IPS DF 6.9 (cell line): ENCODE data around the gene MEX3D.
A peak's percentile ranks its signal among the peaks of the same experiment; 100 is the strongest.

ENCODE experiments used
- DNase-seq: peaks from one replicate; pipeline ENCODE4 v3.0.0-alpha.2; 2013; ENCODE audit warnings: low read depth, low spot score
- H3K27ac ChIP-seq: one replicate; pipeline ENCODE4 v1.5.1; 2013; ENCODE audit warnings: low read length, control low read depth
- H3K27me3 ChIP-seq: 2 replicates; pipeline ENCODE4 v1.6.1; 2013; ENCODE audit warnings: mild to moderate bottlenecking, low read length; ENCODE audit not compliant: control insufficient read depth, insufficient read depth
- H3K36me3 ChIP-seq: 2 replicates; pipeline ENCODE4 v1.6.1; 2013; ENCODE audit warnings: low read length; ENCODE audit not compliant: control insufficient read depth, insufficient read depth
- H3K4me1 ChIP-seq: 2 replicates; pipeline ENCODE4 v1.6.1; 2013; ENCODE audit warnings: low read length; ENCODE audit not compliant: control insufficient read depth, insufficient read depth
- H3K4me3 ChIP-seq: 2 replicates; pipeline ENCODE4 v1.5.1; 2013; ENCODE audit warnings: mild to moderate bottlenecking, low read length
- H3K9me3 ChIP-seq: 2 replicates; pipeline ENCODE4 v1.6.1; 2013; ENCODE audit warnings: low read length, inconsistent platforms; ENCODE audit not compliant: control insufficient read depth, insufficient read depth
- WGBS: extraction: QIAGEN DNeasy Blood & Tissue Kit; methylation state at CpG from one replicate; pipeline ENCODE4 v1.1.7; 2013; ENCODE audit warnings: mixed read lengths, missing lambda C conversion rate; ENCODE audit not compliant: insufficient read length, insufficient coverage; 5-methylcytosine and 5-hydroxymethylcytosine counted together

MEX3D gene

DNA sequence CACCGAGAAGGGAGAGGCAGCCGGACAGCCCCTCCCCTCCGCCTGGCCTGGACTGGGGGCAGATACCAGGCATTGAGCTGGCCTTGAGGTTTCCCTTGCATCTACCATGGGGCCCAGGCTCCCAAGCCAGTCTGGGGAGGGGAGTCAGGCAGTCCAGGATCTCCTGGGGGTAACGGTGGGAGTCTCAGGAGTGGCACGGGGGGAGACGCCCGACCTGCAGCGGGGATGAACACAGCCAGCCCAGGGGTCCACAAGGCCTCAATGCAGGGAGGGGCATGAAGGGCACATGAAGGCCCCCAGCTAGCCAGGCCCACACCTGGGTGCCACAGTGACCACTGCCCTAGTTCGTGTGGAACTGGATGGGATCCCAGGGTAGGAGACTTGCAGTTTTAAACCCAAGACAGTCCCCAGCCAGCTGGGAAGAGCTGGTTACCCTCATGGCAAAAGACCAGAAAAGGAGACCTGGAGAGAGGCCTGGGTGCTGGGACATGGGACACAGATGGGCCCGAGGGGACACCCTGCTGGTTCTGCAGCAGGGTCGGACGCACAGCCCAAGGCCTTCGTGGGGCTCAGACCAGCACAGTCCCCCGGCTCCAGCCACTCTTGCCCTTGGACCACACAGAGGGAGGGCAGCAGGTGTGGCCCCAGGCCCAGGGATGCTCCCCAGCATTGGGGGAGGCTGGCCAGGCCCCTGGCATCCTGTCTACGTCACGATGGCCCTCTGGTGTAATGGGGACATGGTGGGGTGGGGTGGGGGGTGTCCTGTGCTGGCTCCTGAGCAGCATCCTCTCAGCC lies 41.8 kb upstream of the MEX3D start:
- no CpG with 5 or more reads among the region's 16 CpGs for WGBS
- H3K4me1 ChIP-seq, result no peaks in the 10 kb centered on the region
- no peak for DNase-seq
- H3K9me3 ChIP-seq, result no peaks in the 10 kb centered on the region
- H3K4me3 ChIP-seq, result no peak overlapping the region
- H3K27me3 ChIP-seq, result no peaks in the 10 kb centered on the region
- peaks cover 43% of the 10 kb centered on the region for H3K36me3 ChIP-seq
- H3K27ac ChIP-seq, result no peak overlapping the region

DNA sequence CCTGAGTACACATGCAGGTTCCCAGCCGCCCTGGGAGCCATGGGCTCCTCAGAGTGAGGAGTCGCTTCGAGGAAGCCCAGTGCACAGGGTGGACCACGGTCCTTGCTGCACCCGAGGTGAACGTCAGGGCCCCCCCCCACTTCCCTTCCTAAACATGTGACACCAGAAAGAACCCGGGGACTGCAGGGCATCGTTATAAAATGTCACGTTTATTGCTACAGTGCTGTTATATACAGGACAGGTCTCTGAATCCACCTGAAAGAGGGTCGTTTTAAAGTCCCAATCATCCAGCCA lies 40.9 kb upstream of the MEX3D start:
- no peak for DNase-seq
- Histone ChIP-seq H3K27ac (no peak overlapping the region), H3K27me3 (no peaks in the 10 kb centered on the region), H3K36me3 (peaks cover 37% of the 10 kb centered on the region), H3K4me3 (no peak overlapping the region), H3K9me3 (no peaks in the 10 kb centered on the region), H3K4me1 (no peaks in the 10 kb centered on the region)
- no CpG with 5 or more reads among the region's 10 CpGs for WGBS

DNA sequence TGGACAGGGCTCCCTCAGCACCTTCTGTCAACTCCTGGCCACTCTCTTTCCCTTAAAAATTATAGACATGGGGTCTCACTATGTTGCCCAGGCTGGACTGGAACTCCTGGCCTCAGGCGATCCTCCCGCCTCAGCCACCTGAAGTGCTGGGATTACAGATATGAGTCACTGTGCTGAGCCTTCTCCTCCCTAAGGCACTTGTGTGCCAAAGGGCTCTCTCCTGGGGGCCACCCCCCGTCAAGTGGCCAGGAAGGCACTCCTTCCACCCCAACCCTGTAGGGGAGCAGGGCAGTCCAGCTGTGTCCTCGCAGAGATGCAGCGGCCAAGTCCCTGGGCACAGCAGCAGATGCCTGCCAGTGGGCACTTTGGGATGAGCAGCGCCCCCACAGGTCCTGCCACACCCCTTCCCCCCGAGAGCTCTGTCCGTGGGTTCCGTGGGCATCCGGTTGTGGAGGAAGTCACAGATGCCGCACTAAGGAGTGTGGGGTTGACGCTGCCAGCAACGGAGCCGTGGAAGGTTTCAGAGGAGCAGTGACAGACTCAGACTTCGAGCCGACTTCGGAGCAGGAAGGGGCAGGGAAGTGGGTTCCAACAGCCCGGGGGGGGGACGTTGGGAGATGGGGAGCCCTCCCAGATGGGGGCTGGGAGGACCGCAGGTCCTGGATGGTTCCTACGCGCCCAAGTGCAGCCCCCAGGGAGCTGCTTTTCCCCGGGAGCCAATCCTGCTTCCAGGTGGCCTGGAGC lies 40.4 kb upstream of the MEX3D start:
- WGBS, result no CpG with 5 or more reads among the region's 23 CpGs
- H3K27ac ChIP-seq, result no peak overlapping the region
- H3K4me1 ChIP-seq, result no peaks in the 10 kb centered on the region
- peaks cover 33% of the 10 kb centered on the region for H3K36me3 ChIP-seq
- H3K4me3 ChIP-seq, result no peak overlapping the region
- no peaks in the 10 kb centered on the region for H3K9me3 ChIP-seq
- DNase-seq, result no peak
- no peaks in the 10 kb centered on the region for H3K27me3 ChIP-seq

DNA sequence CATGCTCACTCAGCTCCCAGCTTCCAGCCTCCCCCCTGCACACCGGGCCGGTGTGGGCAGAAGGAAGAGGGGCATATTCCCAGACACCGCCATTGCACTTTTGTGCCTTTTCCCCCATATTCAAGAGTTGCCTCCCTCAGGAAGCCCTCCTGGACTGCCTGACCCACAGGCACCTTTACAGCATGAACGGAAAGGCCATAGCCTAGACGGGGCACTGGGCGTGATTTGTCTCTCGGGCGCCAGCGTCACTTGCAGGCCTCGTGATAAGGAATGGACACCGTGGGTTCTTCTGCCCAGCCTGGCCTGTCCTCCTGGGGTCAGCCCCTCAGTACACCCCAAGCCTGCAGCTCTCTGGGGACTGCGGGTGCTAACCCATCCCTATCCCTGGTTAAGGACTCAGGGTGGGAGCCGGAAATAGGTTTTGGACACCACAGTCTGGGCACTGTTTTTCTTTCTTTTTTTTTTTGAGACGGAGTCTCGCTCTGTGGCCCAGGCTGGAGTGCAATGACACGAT lies 38.1 kb upstream of the MEX3D start:
- peak overlapping the region; percentile 80; the same call in 1 of the 2 replicates for H3K4me3 ChIP-seq
- H3K27ac ChIP-seq, result no peak overlapping the region
- H3K27me3 ChIP-seq, result no peaks in the 10 kb centered on the region
- no peaks in the 10 kb centered on the region for H3K4me1 ChIP-seq
- DNase-seq, result no peak
- H3K36me3 ChIP-seq, result peaks cover 12% of the 10 kb centered on the region
- no peaks in the 10 kb centered on the region for H3K9me3 ChIP-seq
- WGBS, result no CpG with 5 or more reads among the region's 16 CpGs

DNA sequence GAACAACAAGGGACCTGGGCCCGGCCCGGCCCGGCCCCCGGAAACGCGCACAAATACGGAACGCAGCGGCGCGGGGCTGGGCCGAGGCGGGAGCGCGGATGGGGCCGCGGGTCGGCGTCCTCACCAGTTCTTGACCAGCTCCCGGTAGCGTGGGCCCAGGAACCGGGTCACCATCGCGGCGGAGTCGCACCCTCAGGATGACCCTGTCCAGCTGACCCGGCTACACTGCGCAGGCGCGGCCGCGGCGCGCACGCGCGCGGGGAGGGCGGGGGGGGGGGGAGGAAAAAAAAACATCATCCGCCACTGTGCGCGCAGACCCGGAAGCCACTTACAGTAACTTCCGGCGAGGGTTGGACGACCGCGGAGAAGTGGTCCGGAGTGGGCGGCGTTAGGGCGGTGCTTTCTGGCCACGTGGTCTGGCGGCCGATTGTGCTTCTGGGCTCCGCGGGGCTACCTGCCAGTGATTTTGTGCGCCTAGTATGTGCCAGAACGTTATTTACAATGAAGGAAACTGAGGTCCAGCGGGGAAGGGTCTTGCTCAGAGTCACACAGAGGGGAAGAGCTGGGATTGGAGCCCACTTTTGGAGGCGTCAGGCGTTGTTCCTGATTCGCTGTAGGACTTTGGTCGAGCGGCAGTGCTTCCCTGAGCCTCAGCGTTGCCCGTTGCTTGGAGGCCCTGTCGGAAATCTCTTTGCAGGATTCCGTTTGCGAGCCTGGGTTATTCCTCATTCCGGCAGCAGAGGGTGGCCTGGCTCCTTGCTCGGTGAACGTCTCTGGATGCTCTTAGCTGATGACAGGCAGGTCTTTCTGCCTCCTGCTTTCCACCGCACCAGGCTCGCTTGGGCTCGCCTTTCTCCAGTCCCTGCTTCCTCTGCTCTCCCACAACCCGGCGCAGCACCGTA lies 37.4 kb upstream of the MEX3D start, which contains the start of gene UQCR11:
UQCR11 (minus strand) TSS at position 227 of the 902 bp plus-strand sequence; CDS start at position 174, 53 bp downstream.
- peak within 1 kb of the TSS; percentile 80 for H3K4me3 ChIP-seq
- peaks cover 11% of the 10 kb centered on the region for H3K36me3 ChIP-seq
- WGBS, result no CpG with 5 or more reads among the region's 79 CpGs
- no peaks in the 10 kb centered on the region for H3K27me3 ChIP-seq
- H3K27ac ChIP-seq, result no peak within 1 kb of the TSS
- H3K9me3 ChIP-seq, result no peaks in the 10 kb centered on the region
- DNase-seq, result peak; percentile 72
- no peaks in the 10 kb centered on the region for H3K4me1 ChIP-seq

DNA sequence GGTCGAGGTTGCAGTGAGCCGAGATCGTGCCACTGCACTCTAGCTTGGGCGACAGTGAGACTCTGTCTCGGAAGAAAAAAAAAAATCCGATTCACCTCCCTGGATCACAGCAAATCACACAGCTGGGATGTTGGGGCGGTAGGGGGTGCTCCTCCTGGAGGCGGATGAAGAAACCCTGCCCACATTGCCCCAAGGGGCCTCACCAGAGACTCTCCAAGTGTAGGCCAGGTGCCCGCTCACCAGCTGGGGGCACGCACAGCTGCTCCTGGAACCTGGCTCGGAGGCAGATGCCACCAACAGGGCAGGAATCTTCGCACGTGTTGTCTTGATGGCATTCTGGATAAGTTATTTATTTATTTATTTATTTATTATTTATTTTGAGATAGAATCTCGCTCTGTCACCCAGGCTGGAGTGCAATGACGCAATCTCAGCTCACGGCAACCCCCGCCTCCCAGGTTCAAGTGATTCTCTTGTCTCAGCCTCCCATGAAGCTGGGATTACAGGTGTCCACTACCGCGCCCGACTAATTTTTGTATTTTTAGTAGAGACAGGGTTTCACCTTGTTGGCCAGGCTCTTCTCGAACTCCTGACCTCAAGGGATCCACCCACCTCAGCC lies 34.1 kb upstream of the MEX3D start:
- no peak for DNase-seq
- no peaks in the 10 kb centered on the region for H3K27me3 ChIP-seq
- H3K36me3 ChIP-seq, result peaks cover 21% of the 10 kb centered on the region
- H3K4me3 ChIP-seq, result no peak overlapping the region
- WGBS, result no CpG with 5 or more reads among the region's 21 CpGs
- no peak overlapping the region for H3K27ac ChIP-seq
- no peaks in the 10 kb centered on the region for H3K4me1 ChIP-seq
- H3K9me3 ChIP-seq, result no peaks in the 10 kb centered on the region

DNA sequence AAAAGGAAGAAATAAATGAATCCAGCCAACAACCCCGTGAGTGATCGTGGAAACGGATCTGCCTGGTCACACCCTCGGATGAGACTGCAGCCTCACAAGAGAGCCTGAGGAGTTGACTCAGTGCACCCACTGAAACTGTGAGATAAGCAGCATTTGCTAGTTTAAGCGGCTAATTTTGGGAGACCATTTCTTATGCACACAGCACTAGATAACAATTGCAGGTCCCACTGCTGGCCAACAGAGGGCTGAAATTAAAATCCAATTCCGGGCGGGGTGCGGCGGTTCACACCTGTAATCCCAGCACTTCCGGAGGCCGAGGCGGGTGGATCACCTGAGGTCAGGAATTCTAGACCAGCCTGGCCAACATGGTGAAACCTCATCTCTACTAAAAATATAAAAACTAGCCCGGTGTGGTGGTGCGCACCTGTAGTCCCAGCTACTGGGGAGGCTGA lies 33.5 kb upstream of the MEX3D start:
- Histone ChIP-seq H3K9me3 (no peaks in the 10 kb centered on the region), H3K4me3 (no peak overlapping the region), H3K27me3 (no peaks in the 10 kb centered on the region), H3K27ac (no peak overlapping the region), H3K4me1 (no peaks in the 10 kb centered on the region), H3K36me3 (peaks cover 22% of the 10 kb centered on the region)
- WGBS, result no CpG with 5 or more reads among the region's 14 CpGs
- DNase-seq, result no peak

DNA sequence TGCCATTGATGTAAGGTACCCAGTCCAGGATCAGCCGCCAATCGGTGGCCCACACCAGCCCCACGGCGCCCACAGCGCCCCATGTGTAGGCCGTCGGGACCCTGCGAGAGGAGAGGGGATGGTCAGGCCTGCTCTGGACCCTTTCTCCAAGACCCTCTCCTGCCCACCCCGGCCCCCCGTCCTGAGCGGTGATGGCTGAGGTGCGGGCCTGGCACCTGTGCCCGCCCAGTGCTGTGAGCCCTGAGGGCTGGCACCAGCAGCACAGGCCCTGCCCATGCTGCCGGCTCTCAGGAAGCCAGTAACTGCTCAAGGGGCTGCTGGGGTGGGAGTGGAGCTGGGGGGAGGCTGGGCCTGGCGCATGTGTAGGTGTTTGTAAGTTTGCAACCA lies 31.3 kb upstream of the MEX3D start:
- Histone ChIP-seq H3K36me3 (peaks cover 24% of the 10 kb centered on the region), H3K4me1 (no peaks in the 10 kb centered on the region)

DNA sequence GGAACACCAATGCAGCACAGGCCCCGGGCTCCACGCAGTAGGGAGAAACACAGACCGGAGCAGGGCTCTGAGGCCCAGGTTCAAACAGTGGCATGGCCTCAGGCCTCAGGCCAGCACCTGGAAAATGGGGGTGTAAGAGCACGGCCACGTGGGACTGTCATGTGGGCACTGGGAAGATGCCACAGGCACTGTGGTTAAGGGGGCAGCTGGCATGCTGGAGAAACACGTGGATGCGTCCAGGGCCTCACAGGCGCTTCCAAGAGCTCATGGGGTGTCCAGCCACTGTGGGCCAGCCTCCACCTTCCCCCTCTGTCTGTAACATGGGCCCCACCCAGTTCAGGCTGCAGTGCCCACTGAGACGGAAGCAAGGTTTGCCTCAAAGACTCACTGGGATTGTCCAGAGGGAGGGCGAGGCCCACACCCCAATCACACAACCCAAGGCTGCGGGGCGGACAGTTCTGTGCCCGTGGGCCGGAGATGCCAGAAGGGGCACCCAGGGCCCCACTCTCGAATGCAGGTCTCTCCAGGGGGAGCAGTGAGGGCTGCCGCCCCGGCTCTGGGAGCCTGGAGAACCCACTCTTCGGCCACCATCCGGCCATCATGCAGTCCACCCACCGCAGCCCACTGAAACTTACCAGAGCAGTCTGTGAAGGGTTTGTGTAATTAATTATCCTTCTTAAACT lies 30.8 kb upstream of the MEX3D start:
- Histone ChIP-seq H3K4me1 (no peaks in the 10 kb centered on the region), H3K4me3 (no peak overlapping the region), H3K27me3 (no peaks in the 10 kb centered on the region), H3K27ac (no peak overlapping the region), H3K36me3 (peaks cover 24% of the 10 kb centered on the region), H3K9me3 (no peaks in the 10 kb centered on the region)
- no CpG with 5 or more reads among the region's 20 CpGs for WGBS
- DNase-seq, result no peak

More for the DNA sequence above, 31.3 kb upstream of the MEX3D start:
- Histone ChIP-seq H3K4me3 (no peak overlapping the region), H3K27me3 (no peaks in the 10 kb centered on the region), H3K9me3 (no peaks in the 10 kb centered on the region), H3K27ac (no peak overlapping the region)
- no CpG with 5 or more reads among the region's 15 CpGs for whole genome bisulfite sequencing
- DNase-seq, result no peak
